Neural progenitor cell (in vitro differentiated cells): ENCODE data around the gene C20orf144.

ENCODE experiments used
- CTCF ChIP-seq: fragments of 200-600 bp; sonication (generic); IDR thresholded peaks from 2 replicates; pipeline ENCODE4 v1.5.1; 2017; ENCODE audit warnings: antibody characterized with exemption, mild to moderate bottlenecking
- EZH2 ChIP-seq: fragments of 200-600 bp; sonication (generic); IDR thresholded peaks from 2 replicates; pipeline ENCODE4 v1.6.1; 2017; ENCODE audit warnings: antibody characterized with exemption, mild to moderate bottlenecking, moderate library complexity

- TF ChIP-seq CTCF (no peak), EZH2 (no peak)
Observed at GRCh38 chr20:33693289-33693688, 31.2 kb downstream of the C20orf144 start.
